ENCODE results near the gene TOGARAM1. TPM values are rescaled to one million over a fixed set of nuclear protein-coding genes. Genes with fewer than 3 reads are reported as not detected.

TOGARAM1 gene
- 20.0 TPM for total RNA-seq
- long read RNA-seq, full-length matches to known transcripts = 4 of 8 reads
- long read RNA-seq, partial matches to known transcripts = 2 of 8 reads
- long read RNA-seq, other reads (novel, unspliced or antisense) = 2 of 8 reads

DNA sequence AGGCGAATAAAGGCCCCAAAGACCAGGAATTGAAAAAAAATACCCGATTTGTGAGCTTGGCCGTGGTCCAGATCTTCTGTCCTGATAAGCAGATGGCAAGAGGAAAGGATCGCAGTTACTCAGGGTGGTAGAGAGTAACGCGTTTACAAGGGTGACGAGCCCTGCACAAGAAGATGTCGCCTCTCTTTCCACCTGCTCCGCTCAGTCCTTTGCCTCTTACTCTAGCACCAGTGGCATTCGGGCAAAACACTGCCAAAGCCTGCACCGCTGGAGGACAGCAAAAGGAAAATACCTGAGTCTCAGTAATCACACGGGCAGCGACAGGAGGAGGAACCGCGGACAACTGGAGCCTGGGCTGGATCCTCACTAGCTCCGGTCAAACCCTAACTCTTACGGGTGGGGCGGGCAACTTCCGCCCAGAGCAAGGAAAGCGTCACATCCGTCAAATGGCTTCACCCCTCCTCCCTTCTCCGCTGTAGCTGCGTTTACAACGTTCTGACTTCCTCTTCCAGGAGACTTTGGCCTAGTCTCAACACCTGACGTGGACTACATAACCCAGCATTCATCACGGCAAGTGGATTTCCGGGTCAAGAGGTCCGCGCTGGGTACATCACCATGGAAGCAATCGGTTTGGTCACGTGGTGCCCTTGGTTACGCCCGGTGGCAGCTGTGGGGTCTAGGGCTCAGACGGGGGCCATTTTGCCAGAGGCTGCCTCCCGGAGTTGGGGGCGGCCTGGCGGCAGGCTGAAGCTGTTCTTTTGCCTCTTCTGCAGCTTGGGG is at the start of gene TOGARAM1, which contains the start of gene KLHL28:
Gene TOGARAM1 (plus strand): TSS at position 637 of the 780 bp plus-strand sequence. CDS start 232 bp downstream, outside the sequence.
Gene KLHL28 (minus strand): TSS at position 394 of the 780 bp plus-strand sequence. CDS start 16,019 bp downstream, outside the sequence.
- intact Hi-C loops (cut with DNase I) = loop anchor here (10.0 kb wide), 1 partner anchor 173 kb away; the partner anchor contains the start of genes FANCM and FKBP3
- DNase-seq (peak; percentile 96), ATAC-seq (ENCODE audit: poor library complexity) (peak; percentile 95)

- ATAC-seq (ENCODE audit: poor library complexity) = peak; percentile 32
- intact Hi-C loops (cut with DNase I) = loop anchor here (10.0 kb wide), 1 partner anchor 350 kb away; no protein-coding TSS in a partner anchor
- DNase-seq = no peak
These were observed 47.1 kb upstream of the TOGARAM1 start for GRCh38 chr14:44914849-44915248.

- no peak for ATAC-seq (ENCODE audit: poor library complexity)
- intact Hi-C loops (cut with DNase I) = no loop called here
- no peak for DNase-seq
These were observed 33.2 kb upstream of the TOGARAM1 start for GRCh38 chr14:44928793-44929192.

GRCh38 chr14:44935155-44935554 is 26.8 kb upstream of the TOGARAM1 start:
- ATAC-seq (ENCODE audit: poor library complexity) = no peak
- intact Hi-C loops (cut with DNase I) = no loop called here

GRCh38 chr14:44937547-44937946 is 24.4 kb upstream of the TOGARAM1 start:
- no peak for DNase-seq

More at GRCh38 chr14:44935155-44935554, 26.8 kb upstream of the TOGARAM1 start:
- DNase-seq = no peak

DNA sequence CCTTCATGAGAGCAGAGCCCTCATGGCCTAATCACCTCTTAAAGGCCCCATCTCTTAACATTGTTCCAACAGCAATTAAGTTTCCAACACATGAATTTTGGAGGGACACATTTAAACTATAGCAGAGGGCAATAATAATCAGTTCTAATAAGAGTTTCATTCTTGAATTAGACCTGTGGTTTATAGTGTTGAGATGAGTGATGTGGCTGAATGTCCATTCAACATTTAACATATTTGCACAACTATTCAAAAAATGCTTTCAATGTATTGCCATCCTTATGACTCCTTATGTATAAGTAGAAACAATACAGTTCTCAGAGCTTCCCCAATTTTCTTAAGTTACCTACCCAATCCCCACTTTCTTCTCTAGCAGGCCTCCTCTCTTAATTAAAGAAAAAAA is 21.8 kb upstream of the TOGARAM1 start:
- intact Hi-C loops (cut with DNase I) = no loop called here
- DNase-seq (no peak), ATAC-seq (ENCODE audit: poor library complexity) (no peak)

More at GRCh38 chr14:44937547-44937946, 24.4 kb upstream of the TOGARAM1 start:
- ATAC-seq (ENCODE audit: poor library complexity) = no peak
- intact Hi-C loops (cut with DNase I) = no loop called here

DNA sequence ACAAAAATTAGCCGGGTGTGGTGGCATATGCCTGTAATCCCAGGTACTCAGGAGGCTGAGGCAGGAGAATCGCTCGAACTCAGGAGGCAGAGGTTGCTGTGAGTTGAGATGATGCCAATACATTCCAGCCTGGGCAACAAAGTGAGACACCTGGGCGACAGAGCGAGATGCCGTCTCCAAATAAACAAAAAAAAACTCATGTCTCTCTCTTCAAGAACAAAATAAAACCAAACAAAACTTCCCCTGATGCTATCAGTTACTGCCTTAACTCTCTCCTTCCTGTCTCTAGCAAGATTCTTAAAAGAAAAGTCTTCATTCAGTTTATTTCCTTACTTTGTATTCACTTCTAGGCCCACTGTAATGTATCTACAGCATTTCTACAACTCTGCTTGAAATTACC is 21.0 kb upstream of the TOGARAM1 start:
- no peak for ATAC-seq (ENCODE audit: poor library complexity)
- DNase-seq = no peak
- intact Hi-C loops (cut with DNase I) = no loop called here

GRCh38 chr14:44941591-44941990 is 20.4 kb upstream of the TOGARAM1 start:
- intact Hi-C loops (cut with DNase I) = no loop called here
- DNase-seq (no peak), ATAC-seq (ENCODE audit: poor library complexity) (no peak)

DNA sequence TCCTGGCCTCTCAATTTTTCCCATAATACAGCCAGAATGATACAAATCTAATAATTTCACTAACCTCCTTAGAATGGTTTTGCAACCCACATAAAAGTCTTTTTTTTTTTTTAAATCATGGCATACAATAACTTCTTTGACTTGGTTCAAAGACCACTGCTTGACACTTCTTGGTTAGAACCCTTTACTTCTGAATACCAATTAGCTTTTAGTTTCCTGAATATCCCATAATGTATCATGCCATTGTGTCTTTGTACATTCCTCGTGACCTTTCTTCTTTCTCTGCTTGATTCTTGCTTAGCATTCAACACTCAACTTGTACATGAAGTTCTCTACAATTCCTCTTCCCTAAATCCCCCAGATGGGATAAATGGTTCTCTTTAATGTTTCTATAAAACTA is 19.6 kb upstream of the TOGARAM1 start:
- ATAC-seq (ENCODE audit: poor library complexity) = no peak
- intact Hi-C loops (cut with DNase I) = no loop called here
- DNase-seq = no peak

- no peak for ATAC-seq (ENCODE audit: poor library complexity)
- intact Hi-C loops (cut with DNase I) = no loop called here
- no peak for DNase-seq
These were observed 17.9 kb upstream of the TOGARAM1 start for GRCh38 chr14:44944107-44944506.

GRCh38 chr14:44945264-44945663 is 16.7 kb upstream of the TOGARAM1 start:
- no peak for ATAC-seq (ENCODE audit: poor library complexity)
- no peak for DNase-seq
- intact Hi-C loops (cut with DNase I) = no loop called here

- DNase-seq = no peak
- ATAC-seq (ENCODE audit: poor library complexity) = no peak
- intact Hi-C loops (cut with DNase I) = no loop called here
These were observed 10.9 kb upstream of the TOGARAM1 start for GRCh38 chr14:44951051-44951450.

GRCh38 chr14:44952391-44953110 is 9.4 kb upstream of the TOGARAM1 start:
- ATAC-seq (ENCODE audit: poor library complexity) = no peak
- intact Hi-C loops (cut with DNase I) = no loop called here
- DNase-seq = no peak

DNA sequence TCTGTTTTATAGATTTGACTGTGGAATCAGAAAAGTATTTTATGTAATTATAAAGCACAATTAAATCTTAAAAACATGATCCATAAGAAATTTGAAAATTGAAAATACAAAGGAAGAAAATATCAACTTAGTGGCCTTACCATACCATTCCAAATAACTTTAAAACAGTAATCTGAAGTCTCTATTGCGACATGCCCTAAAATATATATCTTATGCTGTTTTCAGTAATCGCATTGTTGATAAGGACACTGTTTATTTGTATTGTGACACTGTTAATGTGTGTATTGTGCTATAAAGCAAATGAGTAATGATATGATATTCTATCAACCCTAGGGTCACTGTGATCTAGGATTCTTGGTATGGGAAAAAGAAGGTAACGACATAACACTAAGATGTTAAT is 7.2 kb upstream of the TOGARAM1 start:
- intact Hi-C loops (cut with DNase I) = no loop called here
- ATAC-seq (ENCODE audit: poor library complexity) (no peak), DNase-seq (no peak)

DNA sequence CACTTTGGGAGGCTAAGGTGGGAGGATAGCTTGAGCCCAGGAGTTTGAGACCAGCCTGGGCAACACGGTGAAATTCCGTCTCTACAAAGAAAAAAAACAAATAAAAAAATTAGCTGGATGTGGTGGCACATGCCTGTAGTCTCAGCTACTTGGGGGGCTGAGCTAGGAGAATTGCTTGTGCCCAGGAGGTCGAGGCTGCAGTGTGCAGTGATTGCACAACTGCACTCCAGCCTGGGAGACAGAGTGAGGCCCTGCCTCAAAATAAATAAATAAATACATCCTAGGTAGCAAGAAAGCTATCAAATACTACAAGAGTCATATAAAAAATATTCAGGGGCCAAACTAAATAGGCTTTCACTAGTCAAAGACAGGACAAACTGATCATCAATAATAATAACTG is 6.5 kb upstream of the TOGARAM1 start:
- intact Hi-C loops (cut with DNase I) = no loop called here
- no peak for ATAC-seq (ENCODE audit: poor library complexity)
- DNase-seq = no peak

- DNase-seq (no peak), ATAC-seq (ENCODE audit: poor library complexity) (no peak)
- intact Hi-C loops (cut with DNase I) = no loop called here
These were observed 5.1 kb upstream of the TOGARAM1 start for GRCh38 chr14:44956866-44957265.

- ATAC-seq (ENCODE audit: poor library complexity) = no peak
These were observed 2.5 kb upstream of the TOGARAM1 start for GRCh38 chr14:44959538-44959937.

GRCh38 chr14:44960146-44960545 is 1.8 kb upstream of the TOGARAM1 start:
- DNase-seq (no peak), ATAC-seq (ENCODE audit: poor library complexity) (no peak)
- intact Hi-C loops (cut with DNase I) = loop anchor here (10.0 kb wide), 1 partner anchor 175 kb away; the partner anchor contains the start of genes FANCM and FKBP3

More at GRCh38 chr14:44959538-44959937, 2.5 kb upstream of the TOGARAM1 start:
- intact Hi-C loops (cut with DNase I) = no loop called here
- DNase-seq = no peak

GRCh38 chr14:44960646-44961045 is 1.3 kb upstream of the TOGARAM1 start:
- no peak for ATAC-seq (ENCODE audit: poor library complexity)
- intact Hi-C loops (cut with DNase I) = loop anchor here (10.0 kb wide), 1 partner anchor 174 kb away; the partner anchor contains the start of genes FANCM and FKBP3
- DNase-seq = no peak

All from Right ventricle myocardium superior (tissue), 1 donor.